Measurements from ENCODE around the gene FAN1.

- TF ChIP-seq CTCF (conservative IDR thresholded peaks at IDR 0.05): no peak
- TF ChIP-seq EZH2 (IDR thresholded peaks at IDR 0.05; ENCODE audit: low read depth): no peak
Observed at GRCh38 chr15:30933293-30933692, 29.6 kb downstream of the FAN1 start.

All from PC-9 (cell line).